Ramos (cell line): ENCODE data around the gene TMCO6.

Source experiments
- in situ Hi-C: fragments of 300-500 bp; cut with MboI; formaldehyde crosslinking; loops from one replicate; pipeline ENCODE4 v1.14.3; 2022; ENCODE audit warnings: low sequenced_read_pairs; ENCODE audit not compliant: unreplicated experiment

Gene TMCO6

DNA sequence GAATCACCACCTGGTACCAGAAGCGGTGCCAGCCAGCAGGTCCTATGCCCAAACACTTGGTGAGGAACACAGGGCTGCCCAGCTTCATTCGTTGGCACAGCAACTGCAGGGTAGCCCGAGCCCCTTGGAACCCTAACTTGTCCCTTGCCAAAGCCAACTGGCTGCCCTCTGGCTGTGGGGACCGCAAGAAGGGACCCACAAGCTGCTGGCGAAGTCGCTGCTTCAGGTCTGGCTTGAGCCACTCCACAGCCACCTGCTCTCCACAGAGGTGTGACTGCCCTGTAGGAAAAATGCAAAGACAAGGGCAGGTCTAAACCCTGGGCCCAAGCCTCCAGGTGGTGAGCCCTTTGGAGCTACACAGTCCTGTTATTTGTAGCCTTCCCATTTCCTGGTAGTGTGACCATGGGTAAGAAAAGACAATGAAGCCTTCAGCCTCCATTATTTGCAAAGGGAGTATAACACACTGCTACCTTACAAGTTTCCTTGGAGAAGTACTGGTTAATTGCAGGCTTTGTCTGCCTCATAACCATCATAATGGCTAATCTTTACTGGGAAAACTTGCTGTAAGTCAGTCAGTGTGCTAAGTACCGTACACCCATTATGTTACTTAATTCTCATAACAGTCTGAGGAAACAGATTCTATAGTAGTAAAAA, 32.3 kb downstream of the TMCO6 start:
- in situ Hi-C loops: no loop called here

- in situ Hi-C loops: no loop called here
Measured at GRCh38 chr5:140672455-140673186, 33.4 kb downstream of the TMCO6 start.

GRCh38 chr5:140673187-140673976, 34.1 kb downstream of the TMCO6 start, which contains the start of gene DND1:
DND1 (minus strand) TSS chr5:140673576; CDS start chr5:140673542, 34 bp downstream.
- in situ Hi-C loops: no loop called here

- in situ Hi-C loops: no loop called here
Measured at GRCh38 chr5:140674211-140674610, 35.0 kb downstream of the TMCO6 start.

DNA sequence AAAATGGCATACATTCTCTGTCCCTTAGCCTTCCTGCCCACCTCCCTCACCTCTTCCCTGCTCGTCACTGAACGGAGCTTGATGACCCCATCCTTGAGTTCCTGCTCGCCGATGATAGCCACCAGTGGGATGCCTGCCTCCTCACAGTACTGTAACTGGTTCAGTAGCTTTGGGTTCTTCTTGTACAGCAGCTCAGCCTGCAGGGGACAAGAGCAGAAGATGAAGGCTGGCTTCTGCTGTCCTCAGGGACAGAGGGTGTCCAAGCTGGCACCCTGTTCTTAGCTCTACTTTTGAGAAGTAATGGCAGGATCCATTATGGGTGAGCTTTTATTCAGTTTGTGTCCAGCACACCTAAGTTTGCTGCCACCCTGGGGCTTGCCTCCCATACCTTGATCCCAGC, 35.4 kb downstream of the TMCO6 start:
- in situ Hi-C loops: no loop called here

DNA sequence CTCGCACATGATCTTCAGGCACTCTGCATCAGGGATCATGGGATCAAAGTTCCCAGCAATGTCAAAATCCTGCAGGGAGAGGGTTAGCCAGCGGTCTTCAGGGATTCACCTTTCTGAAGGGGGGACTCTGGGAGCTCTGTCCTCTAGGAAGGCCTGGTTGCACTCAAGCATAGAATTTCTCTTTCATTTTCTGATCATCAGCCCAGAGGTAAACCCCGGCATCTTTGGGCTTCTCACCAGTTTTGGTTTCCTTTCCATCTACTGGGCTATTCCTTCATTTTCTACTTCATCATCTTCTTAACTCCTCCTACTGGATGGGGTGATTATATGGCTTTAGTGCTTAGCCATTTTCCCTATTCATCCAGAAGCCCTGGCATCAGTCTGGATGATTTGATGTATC, 38.7 kb downstream of the TMCO6 start:
- in situ Hi-C loops: no loop called here

GRCh38 chr5:140678993-140679392, 39.7 kb downstream of the TMCO6 start:
- in situ Hi-C loops: no loop called here

DNA sequence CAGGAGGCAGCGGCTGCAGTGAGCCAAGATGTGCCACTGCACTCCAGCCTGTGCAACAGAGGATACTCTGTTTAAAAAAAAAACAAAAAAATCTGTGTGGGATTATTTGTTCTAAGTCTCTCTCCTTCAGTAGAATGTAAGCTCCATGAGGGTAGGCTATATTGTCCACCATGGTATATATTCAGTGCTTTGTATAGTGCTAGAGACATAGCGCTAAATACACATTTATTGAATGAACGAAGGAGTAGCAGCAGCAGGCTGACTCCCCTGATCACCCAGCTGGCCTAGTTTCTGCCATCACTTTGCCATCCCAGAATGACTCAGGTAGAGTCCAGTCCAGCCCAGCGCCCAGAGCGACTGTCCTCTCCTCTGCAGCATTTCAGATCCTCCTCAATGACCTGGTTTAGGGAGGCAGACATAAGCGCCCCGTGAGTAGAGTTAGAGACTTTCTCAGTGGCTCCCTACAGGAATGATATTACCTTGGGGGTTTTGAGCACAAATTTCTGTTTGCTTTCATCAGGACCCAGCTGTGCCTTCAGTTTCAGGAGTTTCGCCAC, 51.2 kb downstream of the TMCO6 start:
- in situ Hi-C loops: no loop called here

- in situ Hi-C loops: no loop called here
Measured at GRCh38 chr5:140690941-140691924, 52.0 kb downstream of the TMCO6 start, which contains the start of the genes HARS1 and HARS2. HARS1 (minus strand) TSS chr5:140691370; CDS start chr5:140691304, 66 bp downstream. HARS2 (plus strand) TSS chr5:140691455; CDS start chr5:140691649, 194 bp downstream.

- in situ Hi-C loops: no loop called here
Measured at GRCh38 chr5:140694276-140694675, 55.0 kb downstream of the TMCO6 start.
